GM23338 (cell line): ENCODE results near the gene STMN3. TPM values are rescaled to one million over a fixed set of nuclear protein-coding genes. Genes with fewer than 3 reads are reported as not detected.

Experiments used
- ATAC-seq: fragments of 200-7000 bp; cut with Tn5 transposase; 3 replicates; pipeline ENCODE4 v1.9.1; 2020
- DNase-seq: peaks from one replicate; pipeline ENCODE4 v3.0.0-alpha.2; 2015; ENCODE audit warnings: low spot score
- H2AFZ ChIP-seq: fragments of 200-600 bp; sonication (generic); 2 replicates; pipeline ENCODE4 v1.8.0; 2016; ENCODE audit warnings: antibody characterized with exemption, mild to moderate bottlenecking, moderate library complexity
- H3F3A ChIP-seq: fragments of 200-600 bp; sonication (generic); replicated peaks from 2 replicates; pipeline ENCODE4 v1.8.0; 2017; ENCODE audit warnings: antibody characterized with exemption, mixed run types, low read depth
- H3K27ac ChIP-seq: fragments of 200-600 bp; sonication (generic); 2 replicates; pipeline ENCODE4 v1.6.1; 2016; ENCODE audit warnings: low read depth
- H3K27me3 ChIP-seq: fragments of 200-600 bp; sonication (generic); 2 replicates; pipeline ENCODE4 v1.8.0; 2016; ENCODE audit warnings: mild to moderate bottlenecking, mixed run types, moderate library complexity; ENCODE audit not compliant: insufficient read depth
- H3K36me3 ChIP-seq: fragments of 200-600 bp; sonication (generic); 2 replicates; pipeline ENCODE4 v1.8.0; 2016; ENCODE audit warnings: mild to moderate bottlenecking; ENCODE audit not compliant: insufficient read depth
- H3K4me1 ChIP-seq: fragments of 200-600 bp; sonication (generic); 2 replicates; pipeline ENCODE4 v1.8.0; 2016; ENCODE audit warnings: mild to moderate bottlenecking, moderate library complexity; ENCODE audit not compliant: insufficient read depth
- H3K4me2 ChIP-seq: fragments of 200-600 bp; sonication (generic); 2 replicates; pipeline ENCODE4 v1.7.1; 2017; ENCODE audit warnings: mixed run types
- H3K4me3 ChIP-seq: fragments of 200-600 bp; sonication (generic); 2 replicates; pipeline ENCODE4 v1.6.1; 2016; ENCODE audit warnings: mixed run types
- H3K79me2 ChIP-seq: fragments of 200-600 bp; sonication (generic); replicated peaks from 2 replicates; pipeline ENCODE4 v1.8.0; 2017; ENCODE audit warnings: mild to moderate bottlenecking; ENCODE audit not compliant: insufficient read depth
- H3K9me2 ChIP-seq: fragments of 200-600 bp; sonication (generic); 2 replicates; pipeline ENCODE4 v1.8.0; 2017; ENCODE audit not compliant: insufficient read depth
- H4K20me1 ChIP-seq: fragments of 200-600 bp; sonication (generic); replicated peaks from 2 replicates; pipeline ENCODE4 v1.8.0; 2017; ENCODE audit warnings: mild to moderate bottlenecking; ENCODE audit not compliant: insufficient read depth
- H3K27ac Mint-ChIP-seq: 2 replicates; pipeline ENCODE4 v1.8.0; 2020; ENCODE audit warnings: inconsistent platforms, mild to moderate bottlenecking, moderate library complexity, mixed read lengths
- H3K27me3 Mint-ChIP-seq: 3 replicates; pipeline ENCODE4 v1.8.0; 2022; ENCODE audit warnings: low read depth, mild to moderate bottlenecking, moderate library complexity, mixed read lengths, inconsistent platforms; ENCODE audit not compliant: insufficient read depth, poor library complexity
- H3K36me3 Mint-ChIP-seq: 3 replicates; pipeline ENCODE4 v1.8.0; 2021; ENCODE audit warnings: low read depth, mild to moderate bottlenecking, inconsistent platforms, moderate library complexity, mixed read lengths
- H3K4me1 Mint-ChIP-seq: 3 replicates; pipeline ENCODE4 v1.8.0; 2020; ENCODE audit warnings: mild to moderate bottlenecking, inconsistent platforms, mixed read lengths
- H3K4me3 Mint-ChIP-seq: 3 replicates; pipeline ENCODE4 v1.8.0; 2021; ENCODE audit warnings: moderate library complexity, mild to moderate bottlenecking, inconsistent platforms, mixed read lengths
- H3K9me3 Mint-ChIP-seq: 3 replicates; pipeline ENCODE4 v1.8.0; 2020; ENCODE audit warnings: moderate library complexity, mild to moderate bottlenecking, inconsistent platforms, mixed read lengths
- CREB1 ChIP-seq: fragments of 250-450 bp; sonication (Bioruptor Pico); IDR thresholded peaks from 2 replicates; pipeline ENCODE4 v1.5.0; 2020; ENCODE audit warnings: low read depth, mild to moderate bottlenecking, moderate library complexity
- CTCF ChIP-seq, 2 experiments: fragments of 200-600 bp in 1 of 2; sonication (generic) in 1 of 2; conservative IDR thresholded peaks; 2 replicates each; pipeline versions ENCODE4 v1.5.1 to v1.6.1; 2016 to 2017; ENCODE audit warnings: antibody characterized with exemption in 2 of 2, low read depth in 2 of 2, mild to moderate bottlenecking in 2 of 2, moderate library complexity in 1 of 2
- POLR2AphosphoS5 ChIP-seq: IDR thresholded peaks from 2 replicates; pipeline ENCODE4 v1.6.1; 2016; ENCODE audit warnings: antibody characterized with exemption, low read depth
- STAT1 ChIP-seq: IDR thresholded peaks from one replicate; pipeline ENCODE4 v1.6.1; 2016; ENCODE audit warnings: antibody characterized with exemption; ENCODE audit not compliant: unreplicated experiment
- ZNF114 ChIP-seq: fragments of 250-450 bp; sonication (Bioruptor Pico); IDR thresholded peaks from 2 replicates; pipeline ENCODE4 v1.5.0; 2020; ENCODE audit warnings: mild to moderate bottlenecking, moderate library complexity
- polyA plus RNA-seq: library from polyadenylated mRNA; unstranded; fragments of >200 nt; fragmentation: Nextera tagmentation; extraction: Ambion mirVana; gene quantifications from 2 replicates; pipeline ENCODE4 v1.2.1, GENCODE V29; 2016
- total RNA-seq: library from RNA; depleted of rRNA; stranded (reverse); fragments of >200 nt; shearing (Covaris generic); gene quantifications from 2 replicates; pipeline ENCODE4 v1.2.3, GENCODE V29; 2014
- TF ChIP-seq, protein P1 (sequence below): fragments of 250-450 bp; sonication (Bioruptor Pico); IDR thresholded peaks from 2 replicates; pipeline ENCODE4 v1.5.0; 2020; ENCODE audit warnings: mild to moderate bottlenecking, moderate library complexity

Gene STMN3
- total and polyA plus RNA-seq, 2 experiments from 2014 or later = 28.6 to 61.3 TPM

GRCh38 chr20:63627129-63627750 is 26.0 kb downstream of the STMN3 start:
- DNase-seq (peak; percentile 97), ATAC-seq (peak; percentile 70)
- Histone ChIP-seq H3K27ac (no peak overlapping the region), H3K4me2 (peak overlapping the region; percentile 89), H3K36me3 (no peaks in the 10 kb centered on the region), H3K27me3 (no peaks in the 10 kb centered on the region), H3K79me2 (peaks cover 33% of the 10 kb centered on the region), H3K4me1 (peaks cover 3% of the 10 kb centered on the region; the same call in 1 of the 2 replicates), H4K20me1 (no peaks in the 10 kb centered on the region), H3F3A (peaks cover 10% of the 10 kb centered on the region; the same call in 1 of the 2 replicates), H2AFZ (peak overlapping the region; percentile 90; the same call in 1 of the 2 replicates), H3K4me3 (peak overlapping the region; percentile 91), H3K9me2 (no peaks in the 10 kb centered on the region)
- Mint-ChIP-seq H3K4me3 (peak overlapping the region; percentile 73), H3K27ac (no peak overlapping the region), H3K36me3 (peaks cover 2% of the 10 kb centered on the region; the same call in 1 of the 3 replicates), H3K4me1 (peaks cover 18% of the 10 kb centered on the region), H3K9me3 (no peaks in the 10 kb centered on the region), H3K27me3 (peaks cover 12% of the 10 kb centered on the region)
- peak; percentile 76 for TF ChIP-seq POLR2AphosphoS5
- no peak for TF ChIP-seq CTCF (conservative IDR thresholded peaks at IDR 0.05; ENCODE audit: low read depth in 2 of 2)
- TF ChIP-seq STAT1 = no peak
- TF ChIP-seq CREB1 (CRISPR knock-in tag) = peak; percentile 71
- TF ChIP-seq ZNF114 = no peak
- TF ChIP-seq, protein P1, sequence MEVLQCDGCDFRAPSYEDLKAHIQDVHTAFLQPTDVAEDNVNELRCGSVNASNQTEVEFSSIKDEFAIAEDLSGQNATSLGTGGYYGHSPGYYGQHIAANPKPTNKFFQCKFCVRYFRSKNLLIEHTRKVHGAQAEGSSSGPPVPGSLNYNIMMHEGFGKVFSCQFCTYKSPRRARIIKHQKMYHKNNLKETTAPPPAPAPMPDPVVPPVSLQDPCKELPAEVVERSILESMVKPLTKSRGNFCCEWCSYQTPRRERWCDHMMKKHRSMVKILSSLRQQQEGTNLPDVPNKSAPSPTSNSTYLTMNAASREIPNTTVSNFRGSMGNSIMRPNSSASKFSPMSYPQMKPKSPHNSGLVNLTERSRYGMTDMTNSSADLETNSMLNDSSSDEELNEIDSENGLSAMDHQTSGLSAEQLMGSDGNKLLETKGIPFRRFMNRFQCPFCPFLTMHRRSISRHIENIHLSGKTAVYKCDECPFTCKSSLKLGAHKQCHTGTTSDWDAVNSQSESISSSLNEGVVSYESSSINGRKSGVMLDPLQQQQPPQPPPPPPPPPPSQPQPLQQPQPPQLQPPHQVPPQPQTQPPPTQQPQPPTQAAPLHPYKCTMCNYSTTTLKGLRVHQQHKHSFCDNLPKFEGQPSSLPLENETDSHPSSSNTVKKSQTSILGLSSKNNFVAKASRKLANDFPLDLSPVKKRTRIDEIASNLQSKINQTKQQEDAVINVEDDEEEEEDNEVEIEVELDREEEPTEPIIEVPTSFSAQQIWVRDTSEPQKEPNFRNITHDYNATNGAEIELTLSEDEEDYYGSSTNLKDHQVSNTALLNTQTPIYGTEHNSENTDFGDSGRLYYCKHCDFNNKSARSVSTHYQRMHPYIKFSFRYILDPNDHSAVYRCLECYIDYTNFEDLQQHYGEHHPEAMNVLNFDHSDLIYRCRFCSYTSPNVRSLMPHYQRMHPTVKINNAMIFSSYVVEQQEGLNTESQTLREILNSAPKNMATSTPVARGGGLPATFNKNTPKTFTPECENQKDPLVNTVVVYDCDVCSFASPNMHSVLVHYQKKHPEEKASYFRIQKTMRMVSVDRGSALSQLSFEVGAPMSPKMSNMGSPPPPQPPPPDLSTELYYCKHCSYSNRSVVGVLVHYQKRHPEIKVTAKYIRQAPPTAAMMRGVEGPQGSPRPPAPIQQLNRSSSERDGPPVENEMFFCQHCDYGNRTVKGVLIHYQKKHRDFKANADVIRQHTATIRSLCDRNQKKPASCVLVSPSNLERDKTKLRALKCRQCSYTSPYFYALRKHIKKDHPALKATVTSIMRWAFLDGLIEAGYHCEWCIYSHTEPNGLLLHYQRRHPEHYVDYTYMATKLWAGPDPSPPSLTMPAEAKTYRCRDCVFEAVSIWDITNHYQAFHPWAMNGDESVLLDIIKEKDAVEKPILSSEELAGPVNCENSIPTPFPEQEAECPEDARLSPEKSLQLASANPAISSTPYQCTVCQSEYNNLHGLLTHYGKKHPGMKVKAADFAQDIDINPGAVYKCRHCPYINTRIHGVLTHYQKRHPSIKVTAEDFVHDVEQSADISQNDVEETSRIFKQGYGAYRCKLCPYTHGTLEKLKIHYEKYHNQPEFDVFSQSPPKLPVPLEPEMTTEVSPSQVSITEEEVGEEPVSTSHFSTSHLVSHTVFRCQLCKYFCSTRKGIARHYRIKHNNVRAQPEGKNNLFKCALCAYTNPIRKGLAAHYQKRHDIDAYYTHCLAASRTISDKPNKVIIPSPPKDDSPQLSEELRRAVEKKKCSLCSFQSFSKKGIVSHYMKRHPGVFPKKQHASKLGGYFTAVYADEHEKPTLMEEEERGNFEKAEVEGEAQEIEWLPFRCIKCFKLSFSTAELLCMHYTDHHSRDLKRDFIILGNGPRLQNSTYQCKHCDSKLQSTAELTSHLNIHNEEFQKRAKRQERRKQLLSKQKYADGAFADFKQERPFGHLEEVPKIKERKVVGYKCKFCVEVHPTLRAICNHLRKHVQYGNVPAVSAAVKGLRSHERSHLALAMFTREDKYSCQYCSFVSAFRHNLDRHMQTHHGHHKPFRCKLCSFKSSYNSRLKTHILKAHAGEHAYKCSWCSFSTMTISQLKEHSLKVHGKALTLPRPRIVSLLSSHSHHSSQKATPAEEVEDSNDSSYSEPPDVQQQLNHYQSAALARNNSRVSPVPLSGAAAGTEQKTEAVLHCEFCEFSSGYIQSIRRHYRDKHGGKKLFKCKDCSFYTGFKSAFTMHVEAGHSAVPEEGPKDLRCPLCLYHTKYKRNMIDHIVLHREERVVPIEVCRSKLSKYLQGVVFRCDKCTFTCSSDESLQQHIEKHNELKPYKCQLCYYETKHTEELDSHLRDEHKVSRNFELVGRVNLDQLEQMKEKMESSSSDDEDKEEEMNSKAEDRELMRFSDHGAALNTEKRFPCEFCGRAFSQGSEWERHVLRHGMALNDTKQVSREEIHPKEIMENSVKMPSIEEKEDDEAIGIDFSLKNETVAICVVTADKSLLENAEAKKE (CRISPR knock-in tag) = no peak
